NT2/D1 (cell line): ENCODE measurements around the gene ATE1.

Experiments
- SUZ12 ChIP-seq: IDR thresholded peaks from 2 replicates; pipeline ENCODE4 v1.6.1; 2011; ENCODE audit not compliant: insufficient read length, insufficient read depth; ENCODE audit errors: extremely low read depth
- YY1 ChIP-seq: IDR thresholded peaks from 2 replicates; pipeline ENCODE4 v1.6.1; 2011; ENCODE audit not compliant: insufficient read length, insufficient read depth
- ZNF274 ChIP-seq: IDR thresholded peaks from 2 replicates; pipeline ENCODE4 v1.6.1; 2011; ENCODE audit warnings: mild to moderate bottlenecking, low read depth, low read length

DNA sequence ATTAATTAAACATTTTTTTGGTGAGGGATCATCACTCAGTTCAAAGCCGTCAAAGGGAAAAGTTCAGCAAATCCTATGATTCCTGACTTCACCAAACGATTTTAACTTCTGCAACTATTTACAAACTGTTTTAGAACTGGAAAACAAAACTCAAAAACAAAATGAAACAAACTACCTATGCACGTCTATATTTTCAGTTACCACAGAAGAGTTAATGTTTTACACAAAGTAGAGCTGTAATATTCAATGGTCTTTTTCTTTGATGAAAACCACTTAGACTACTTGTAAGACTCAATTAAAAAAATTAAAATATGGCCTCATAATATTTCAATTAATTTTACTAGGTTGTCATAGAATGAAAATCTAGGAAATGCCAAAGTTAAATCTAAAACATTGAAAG, 131.5 kb downstream of the ATE1 start:
- TF ChIP-seq ZNF274: no peak
- no peak for TF ChIP-seq SUZ12
- no peak for TF ChIP-seq YY1
